K562 (cell line): ENCODE measurements around the gene HLCS. TPM values are rescaled to one million over a fixed set of nuclear protein-coding genes. Genes with fewer than 3 reads are reported as not detected.
A peak's percentile ranks its signal among the peaks of the same experiment; 100 is the strongest.

Experiments used
- ATAC-seq: fragments of 200-7000 bp; cut with Tn5 transposase; 3 replicates; pipeline ENCODE4 v1.9.1; 2020; ENCODE audit warnings: moderate library complexity
- BruUV-seq: library from RNA; stranded (reverse); fragments of 400-500 nt; replicated peaks from 2 replicates; lab custom pipeline; 2021; lab: Mats Ljungman, UMichigan
- CTCF ChIA-PET: fragments of 300-600 bp; formaldehyde crosslinking; extraction: SDS; loops from one replicate; lab custom pipeline; 2021; ENCODE audit warnings: low intra/inter-chr PET ratio; lab: Yijun Ruan, JAX
- POLR2A ChIA-PET: fragments of 300-600, 350-650 bp; sonication (Branson Sonifier 250); formaldehyde crosslinking; extraction: SDS; loops from one replicate; lab custom pipeline; 2021; ENCODE audit warnings: antibody characterized with exemption, inconsistent platforms; lab: Yijun Ruan, JAX
- DNase-seq, 4 experiments: peaks; one replicate each; pipeline versions ENCODE4 v3.0.0 to v3.0.0-alpha.2; 2011 to 2018; ENCODE audit warnings: low spot score in 3 of 4, mixed read lengths in 3 of 4; ENCODE audit errors: extremely low read depth in 1 of 4
- FAIRE-seq: peaks from 2 replicates; lab custom pipeline; 2011; peaks lifted over from hg19 to GRCh38; lab: Jason Lieb, UNC
- H2AFZ ChIP-seq: 2 replicates; pipeline ENCODE4 v1.6.0; 2011; ENCODE audit warnings: low read depth, low read length, control low read depth, inconsistent platforms
- H3K27ac ChIP-seq: fragments of 200-600 bp; 3 replicates; pipeline ENCODE4 v1.8.0; 2011; ENCODE audit warnings: low read depth, mild to moderate bottlenecking, control low read depth, inconsistent platforms, low read length, moderate library complexity, mixed read lengths; ENCODE audit errors: extremely low read depth
- H3K27me3 ChIP-seq, 2 experiments: fragments of 300-600 bp in 1 of 2; 2 replicates in 1 of 2; 3 replicates in 1 of 2; pipeline versions ENCODE4 v1.6.0 to v1.8.0; 2011; ENCODE audit warnings: inconsistent platforms in 2 of 2, low read length in 2 of 2, mild to moderate bottlenecking in 1 of 2, mixed read lengths in 1 of 2, moderate library complexity in 1 of 2; ENCODE audit not compliant: control insufficient read depth in 2 of 2, insufficient read depth in 2 of 2
- H3K36me3 ChIP-seq: fragments of 300-600 bp; 3 replicates; pipeline ENCODE4 v1.8.0; 2011; ENCODE audit warnings: mild to moderate bottlenecking, low read length, inconsistent platforms; ENCODE audit not compliant: control insufficient read depth, insufficient read depth
- H3K4me1 ChIP-seq, 2 experiments: fragments of 200-600 bp in 1 of 2; replicated peaks in 1 of 2; 2 replicates in 1 of 2; 3 replicates in 1 of 2; pipeline versions ENCODE4 v1.5.1 to v1.8.0; 2011; ENCODE audit warnings: inconsistent platforms in 2 of 2, low read length in 2 of 2, mild to moderate bottlenecking in 1 of 2, mixed read lengths in 1 of 2, moderate library complexity in 1 of 2; ENCODE audit not compliant: control insufficient read depth in 2 of 2, insufficient read depth in 2 of 2
- H3K4me2 ChIP-seq: 2 replicates; pipeline ENCODE4 v1.6.1; 2011; ENCODE audit warnings: low read length, control low read depth, inconsistent platforms, mixed read lengths; ENCODE audit not compliant: insufficient read depth
- H3K4me3 ChIP-seq: fragments of 200-600 bp; sonication (generic), shearing (Covaris generic); 2 replicates; pipeline ENCODE4 v1.5.1; 2016; ENCODE audit warnings: control low read depth, inconsistent platforms
- H3K79me2 ChIP-seq: fragments of 200-600 bp; 3 replicates; pipeline ENCODE4 v1.8.0; 2011; ENCODE audit warnings: low read length, inconsistent platforms; ENCODE audit not compliant: control insufficient read depth, insufficient read depth
- H3K9ac ChIP-seq, 2 experiments: 2 replicates each; pipeline versions ENCODE4 v1.6.0 to v1.6.1; 2011; ENCODE audit warnings: low read depth in 2 of 2, low read length in 2 of 2, control low read depth in 1 of 2, inconsistent platforms in 1 of 2, mild to moderate bottlenecking in 1 of 2, mixed read lengths in 1 of 2; ENCODE audit not compliant: insufficient read depth in 1 of 2
- H3K9me1 ChIP-seq: one replicate; pipeline ENCODE4 v1.6.0; 2011; ENCODE audit warnings: inconsistent platforms, mild to moderate bottlenecking, low read length, moderate library complexity; ENCODE audit not compliant: control insufficient read depth, insufficient read depth
- H3K9me3 ChIP-seq: replicated peaks from 2 replicates; pipeline ENCODE4 v1.5.1; 2011; ENCODE audit warnings: low read depth, low read length, inconsistent platforms; ENCODE audit not compliant: control insufficient read depth, insufficient read depth
- H4K20me1 ChIP-seq: replicated peaks from 2 replicates; pipeline ENCODE4 v1.6.1; 2011; ENCODE audit warnings: low read length, inconsistent platforms, mixed read lengths; ENCODE audit not compliant: control insufficient read depth, insufficient read depth
- CBFB ChIP-seq: sonication (generic); formaldehyde crosslinking; IDR thresholded peaks from 2 replicates; pipeline ENCODE4 v1.4.0; 2020; ENCODE audit warnings: mild to moderate bottlenecking, missing genetic modification reagents
- GTF2E2 ChIP-seq: fragments of 200-800 bp; sonication (Bioruptor generic); IDR thresholded peaks from 2 replicates; pipeline ENCODE4 v1.6.1; 2016; ENCODE audit warnings: missing genetic modification characterization, missing compliant biosample characterization
- MBD2 ChIP-seq: sonication (generic); IDR thresholded peaks from 2 replicates; pipeline ENCODE4 v1.6.1; 2016; ENCODE audit warnings: low read depth, borderline replicate concordance
- NFE2 ChIP-seq: IDR thresholded peaks from 2 replicates; pipeline ENCODE4 v1.6.1; 2014; ENCODE audit warnings: antibody characterized with exemption, low read depth
- RFX5 ChIP-seq: IDR thresholded peaks from 2 replicates; pipeline ENCODE4 v1.6.1; 2011; ENCODE audit warnings: low read depth, mild to moderate bottlenecking, improper control_type of control experiment, low read length
- SNAPC5 ChIP-seq: fragments of 250-450 bp; sonication (Bioruptor Pico); IDR thresholded peaks from 2 replicates; pipeline ENCODE4 v1.8.0; 2021; ENCODE audit warnings: moderate library complexity, mild to moderate bottlenecking, inconsistent platforms
- ZNF75A ChIP-seq: fragments of 450-650 bp; formaldehyde crosslinking; IDR thresholded peaks from 2 replicates; pipeline ENCODE4 v1.4.0; 2020; ENCODE audit warnings: mild to moderate bottlenecking
- ZSCAN32 ChIP-seq: fragments of 450-650 bp; formaldehyde crosslinking; IDR thresholded peaks from 2 replicates; pipeline ENCODE4 v1.4.0; 2020; ENCODE audit warnings: mild to moderate bottlenecking, moderate library complexity
- WGBS: fragments of 100-300 bp; shearing (Covaris generic); methylation state at CpG from one replicate; pipeline ENCODE4 v1.1.6; 2016; ENCODE audit warnings: low coverage, mixed read lengths; ENCODE audit not compliant: insufficient coverage; ENCODE audit errors: missing lambda C conversion rate; 5-methylcytosine and 5-hydroxymethylcytosine counted together
- in situ Hi-C: fragments of 300-500 bp; cut with MboI; formaldehyde crosslinking; loops from 4 replicates; pipeline ENCODE4 v1.15.0; 2018; ENCODE audit warnings: inconsistent platforms, mixed read lengths
- intact Hi-C: fragments of 100-400 bp; cut with micrococcal nuclease; formaldehyde crosslinking; loops from 2 replicates; pipeline ENCODE4 v1.14.2; 2022
- polyA plus RNA-seq, 8 experiments: library from polyadenylated mRNA; depleted of rRNA in 4 of 8; stranded (reverse) in 5 of 8; unstranded in 3 of 8; fragments of >200 nt; fragmentation: Nextera tagmentation in 2 of 8; fragmentation: Illumina TruSeq in 1 of 8; extraction: Ambion mirVana in 2 of 8; extraction: Trizol in 1 of 8; gene quantifications; 2 replicates each; pipeline versions ENCODE4 v1.2.1 to v1.2.3, GENCODE V29; 2011 to 2014; ENCODE audit warnings: inconsistent platforms in 1 of 8, missing spikeins in 1 of 8
- total RNA-seq, 7 experiments: library from RNA; depleted of rRNA in 6 of 7; stranded (reverse); fragments of >200 nt in 6 of 7; fragmentation: Illumina TruSeq in 2 of 7; extraction: Trizol in 2 of 7; gene quantifications; 2 replicates each; pipeline versions ENCODE4 v1.2.1 to v1.2.3, GENCODE V29; 2011 to 2021; ENCODE audit warnings: low replicate concordance in 1 of 7

The HLCS gene
- total and polyA plus RNA-seq, 9 of the 15 experiments (the other 6 are each of a cell fraction or from before 2014, with no cell fraction given) = 3.0 to 21.5 (median 17.1) TPM

- TF ChIP-seq CBFB (CRISPR knock-in tag) = no peak
- TF ChIP-seq ZSCAN32 (CRISPR knock-in tag) = no peak
- TF ChIP-seq ZNF75A (CRISPR knock-in tag) = no peak
- no peak for TF ChIP-seq RFX5
Observed at GRCh38 chr21:36863260-36863659, 103.2 kb downstream of the HLCS start (continued).

- in situ Hi-C loops = no loop called here
- Histone ChIP-seq H3K27me3 (no peaks in the 10 kb centered on the region), H3K9ac (no peak overlapping the region), H3K79me2 (no peaks in the 10 kb centered on the region), H3K4me3 (no peak overlapping the region), H3K9me1 (peaks cover 2% of the 10 kb centered on the region), H2AFZ (no peak overlapping the region), H3K9me3 (no peaks in the 10 kb centered on the region), H3K27ac (no peak overlapping the region), H3K4me2 (no peak overlapping the region), H3K4me1 (peaks cover 2 to 18% of the 10 kb centered on the region in 2 experiments; a peak in 4 of 5 replicates), H4K20me1 (no peaks in the 10 kb centered on the region), H3K36me3 (no peaks in the 10 kb centered on the region)
- 78% methylated on average over 4 of the region's 4 CpGs for WGBS
- ChIA-PET POLR2A (interaction anchor here (0.6 to 1.4 kb wide), 3 partner anchors 14 to 58 kb away, joined by 3 to 4 read pairs (median 4); no protein-coding TSS in a partner anchor), CTCF (no interaction called here)
- FAIRE-seq (no peak), ATAC-seq (no peak), DNase-seq (no peak)
- BruUV-seq = no TSS peak
- TF ChIP-seq GTF2E2 (no peak), NFE2 (peak; percentile 28; the same call in 1 of the 2 replicates), SNAPC5 (CRISPR knock-in tag) (no peak), MBD2 (no peak)
- intact Hi-C loops = no loop called here
Observed at GRCh38 chr21:36861595-36862323, 104.7 kb downstream of the HLCS start.
